Heart left ventricle (tissue), 13 donors: ENCODE results near the gene FBXO31.

Experiments
- POLR2A ChIP-seq, 2 donors: fragments of 450-650 bp; IDR thresholded peaks; one replicate each; pipeline ENCODE4 v1.6.1; 2017; ENCODE audit warnings: antibody characterized with exemption in 2 of 2, mild to moderate bottlenecking in 2 of 2, moderate library complexity in 2 of 2
- TF ChIP-seq, protein P1 (sequence below), 12 donors: fragments of 200-600 bp; sonication (generic) in 4 of 12; IDR thresholded peaks; one replicate each; pipeline versions ENCODE4 v1.5.0 to v1.8.0; 2018 to 2022; ENCODE audit warnings: antibody characterized with exemption in 12 of 12, mild to moderate bottlenecking in 5 of 12
- donor health status: ischemic (EF 13 %, LVEDD 7.1; RV severe dilation, severe dysfunction).
- donor health status: DM: no; HTN: yes; CAD: no.
- donor health status: DM: no; HTN: no; CAD: no.
- donor health status: ischemic (EF 25% LVEDD 6.9; RV normal size, moderate dysfunction).
- donor health status: ischemic (EF 25% LVEDD 5.7; RV mildly dilated, moderate dysfunction).
- donor health status: ischemic (EF 35%, LVEDD 5.7; RV mildly dilated, moderate dysfunction).
- donor health status: nonischemic (EF 11% LVEDD 7.7; RV severe dilation, severe dysfunction).
- donor health status: DM: yes; HTN: yes; CAD: no.
- donor health status: PGD.
- donor health status: ischemic (EF 29% LVEDD 5.4; RV normal size, mild dysfunction).
- donor health status: nonischemic (EF 23%, LVEDD 6.1; RV moderate dilation, normal function).

GRCh38 chr16:87365021-87365713 lies 18.4 kb downstream of the FBXO31 start:
- TF ChIP-seq POLR2A (IDR thresholded peaks at IDR 0.05), result no peak
- TF ChIP-seq, protein P1, sequence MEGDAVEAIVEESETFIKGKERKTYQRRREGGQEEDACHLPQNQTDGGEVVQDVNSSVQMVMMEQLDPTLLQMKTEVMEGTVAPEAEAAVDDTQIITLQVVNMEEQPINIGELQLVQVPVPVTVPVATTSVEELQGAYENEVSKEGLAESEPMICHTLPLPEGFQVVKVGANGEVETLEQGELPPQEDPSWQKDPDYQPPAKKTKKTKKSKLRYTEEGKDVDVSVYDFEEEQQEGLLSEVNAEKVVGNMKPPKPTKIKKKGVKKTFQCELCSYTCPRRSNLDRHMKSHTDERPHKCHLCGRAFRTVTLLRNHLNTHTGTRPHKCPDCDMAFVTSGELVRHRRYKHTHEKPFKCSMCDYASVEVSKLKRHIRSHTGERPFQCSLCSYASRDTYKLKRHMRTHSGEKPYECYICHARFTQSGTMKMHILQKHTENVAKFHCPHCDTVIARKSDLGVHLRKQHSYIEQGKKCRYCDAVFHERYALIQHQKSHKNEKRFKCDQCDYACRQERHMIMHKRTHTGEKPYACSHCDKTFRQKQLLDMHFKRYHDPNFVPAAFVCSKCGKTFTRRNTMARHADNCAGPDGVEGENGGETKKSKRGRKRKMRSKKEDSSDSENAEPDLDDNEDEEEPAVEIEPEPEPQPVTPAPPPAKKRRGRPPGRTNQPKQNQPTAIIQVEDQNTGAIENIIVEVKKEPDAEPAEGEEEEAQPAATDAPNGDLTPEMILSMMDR (IDR thresholded peaks at IDR 0.05), result no peak
